Measurements from ENCODE around the gene NRARP. TPM values are rescaled to one million over a fixed set of nuclear protein-coding genes. Genes with fewer than 3 reads are reported as not detected.

NRARP gene
- total and polyA plus RNA-seq, 2 of the 8 experiments (the other 6 are each of a cell fraction or from before 2014, with no cell fraction given), result 32.5 to 37.2 TPM

- TF ChIP-seq SUZ12 (IDR thresholded peaks at IDR 0.05; ENCODE audit: low read length) (no peak), CTBP2 (IDR thresholded peaks at IDR 0.05; ENCODE audit: borderline replicate concordance, insufficient read depth, insufficient read length, low read length) (no peak), E2F6 (IDR thresholded peaks at IDR 0.05) (peak; percentile 81), CTCF (IDR thresholded peaks at IDR 0.05; ENCODE audit: control extremely low read depth in 1 of 3, insufficient read depth in 1 of 3, low read depth in 1 of 3, low read length in 3 of 3) (peak; percentile 82 to 87 (median 84)), BCL11A (IDR thresholded peaks at IDR 0.05; ENCODE audit: low read depth in 2 of 2, low read length in 2 of 2) (no peak)
These were observed 15.1 kb downstream of the NRARP start (continued) for GRCh38 chr9:137286975-137287383.
